Measurements from ENCODE around the gene COL20A1. TPM values are rescaled to one million over a fixed set of nuclear protein-coding genes. Genes with fewer than 3 reads are reported as not detected.

The COL20A1 gene
- total and polyA plus RNA-seq, 2 of the 13 experiments (the other 11 are each of a cell fraction or from before 2014, with no cell fraction given), result not detected

- Histone ChIP-seq H4K20me1 (ENCODE audit: insufficient read depth, low read length) (peaks cover 33% of the 10 kb centered on the region), H3K36me3 (replicated peaks in 1 of 2; ENCODE audit: control insufficient read depth in 1 of 2, insufficient read depth in 2 of 2, low read length in 2 of 2) (peaks cover 30% of the 10 kb centered on the region in 2 experiments), H3K4me2 (ENCODE audit: low read depth, low read length) (peak overlapping the region; percentile 92), H3K4me1 (ENCODE audit: insufficient read depth, low read length) (peaks cover 36% of the 10 kb centered on the region), H3K27ac (ENCODE audit: extremely low read length, insufficient read depth, low read length) (peak overlapping the region; percentile 72), H3K4me3 (replicated peaks in 1 of 3; ENCODE audit: insufficient read depth in 1 of 3, low read depth in 2 of 3, low read length in 3 of 3) (peak overlapping the region; percentile 96 to 100 (median 99)), H3K9ac (ENCODE audit: insufficient read depth, low read depth, low read length) (peak overlapping the region; percentile 96), H3K9me3 (ENCODE audit: low read length) (no peaks in the 10 kb centered on the region), H3K27me3 (ENCODE audit: control insufficient read depth in 1 of 2, insufficient read depth in 2 of 2, low read length in 2 of 2) (peaks cover 0 to 7% of the 10 kb centered on the region in 2 experiments; a peak in 2 of 5 replicates), H3K79me2 (ENCODE audit: insufficient read depth, low read length) (peaks cover 41% of the 10 kb centered on the region), H2AFZ (ENCODE audit: low read length) (no peak overlapping the region)
- in situ Hi-C loops (cut with HindIII; ENCODE audit: extremely low pct_ligation_motif_present, low pct_unique_long_range_greater_than_20kb), result no loop called here
- ChIA-PET CTCF (ENCODE audit: low intra/inter-chr PET ratio, low total read pairs) (no interaction called here), POLR2A (interaction anchor here (0.8 to 1.6 kb wide), 10 partner anchors 8 to 1230 kb away, joined by 3 to 8 read pairs (median 4); partner anchors contain the start of gene TCFL5)
- under 1% methylated on average over 24 of the region's 37 CpGs for WGBS (ENCODE audit: low lambda C conversion rate)
- FAIRE-seq, result no peak
- BruUV-seq (replicated peaks), result no TSS peak
- no peak for ATAC-seq
- no peak for DNase-seq (ENCODE audit: low spot score)
- intact Hi-C loops (cut with micrococcal nuclease; ENCODE audit: unreplicated experiment), result no loop called here
- TF ChIP-seq PITX1 (CRISPR knock-in tag; IDR thresholded peaks at IDR 0.05), result no peak
- TF ChIP-seq ZNF616 (CRISPR knock-in tag; IDR thresholded peaks at IDR 0.05; ENCODE audit: low read depth), result peak; percentile 16; the same call in 1 of the 2 replicates
- 0 out of 2 replicates have a peak, but pooled peaks have one; percentile 4 for TF ChIP-seq TEAD2 (CRISPR knock-in tag; IDR thresholded peaks at IDR 0.05)
- no peak for TF ChIP-seq ZNF20 (CRISPR knock-in tag; IDR thresholded peaks at IDR 0.05)
- no peak for TF ChIP-seq PAWR (CRISPR knock-in tag; IDR thresholded peaks at IDR 0.05; ENCODE audit: borderline replicate concordance)
- TF ChIP-seq ZNF383 (CRISPR knock-in tag; IDR thresholded peaks at IDR 0.05; ENCODE audit: borderline replicate concordance), result 0 out of 2 replicates have a peak, but pooled peaks have one; percentile 59
- TF ChIP-seq MEF2D (CRISPR knock-in tag; IDR thresholded peaks at IDR 0.05), result 0 out of 2 replicates have a peak, but pooled peaks have one; percentile 14
- 0 out of 2 replicates have a peak, but pooled peaks have one; percentile 7 for TF ChIP-seq ZNF138 (CRISPR knock-in tag; IDR thresholded peaks at IDR 0.05; ENCODE audit: low read depth)
- no peak for TF ChIP-seq HMG20A (CRISPR knock-in tag; IDR thresholded peaks at IDR 0.05; ENCODE audit: borderline replicate concordance)
- peak; percentile 11; the same call in 1 of the 2 replicates for TF ChIP-seq ZNF770 (CRISPR knock-in tag; IDR thresholded peaks at IDR 0.05)
- peak; percentile 17; the same call in 1 of the 2 replicates for TF ChIP-seq ZNF687 (CRISPR knock-in tag; IDR thresholded peaks at IDR 0.05)
- TF ChIP-seq ZNF276 (CRISPR knock-in tag; IDR thresholded peaks at IDR 0.05; ENCODE audit: low read depth), result 0 out of 2 replicates have a peak, but pooled peaks have one; percentile 13
- TF ChIP-seq ZNF18 (CRISPR knock-in tag; IDR thresholded peaks at IDR 0.05; ENCODE audit: insufficient replicate concordance), result peak; percentile 73
- 0 out of 2 replicates have a peak, but pooled peaks have one; percentile 10 for TF ChIP-seq JUN (CRISPR knock-in tag; IDR thresholded peaks at IDR 0.05)
Measured at GRCh38 chr20:63273059-63273579, 19.9 kb upstream of the COL20A1 start.
